GM13977 (cell line): ENCODE data around the gene ITGB3.

ENCODE experiments used
- DNase-seq: peaks from one replicate; pipeline ENCODE4 v3.0.0; 2012; ENCODE audit warnings: low spot score
- CTCF ChIP-seq: IDR thresholded peaks from 2 replicates; pipeline ENCODE4 v1.5.1; 2012; ENCODE audit warnings: mild to moderate bottlenecking, control low read depth; ENCODE audit not compliant: insufficient read depth; ENCODE audit errors: extremely low read depth, missing control alignments
- in situ Hi-C: fragments of 300-500 bp; cut with MboI; formaldehyde crosslinking; loops from one replicate; pipeline ENCODE4 v1.12.0; 2022; ENCODE audit warnings: low sequenced_read_pairs, low pct_unique_long_range_greater_than_20kb, mixed read lengths, inconsistent platforms; ENCODE audit not compliant: unreplicated experiment

The ITGB3 gene

GRCh38 chr17:47252766-47253512 lies 688 bp upstream of the ITGB3 start:
- no peak for TF ChIP-seq CTCF
- in situ Hi-C loops, result no loop called here
- DNase-seq, result no peak

GRCh38 chr17:47254403-47254943 lies 846 bp downstream of the ITGB3 start:
- in situ Hi-C loops, result no loop called here
- DNase-seq, result no peak
- TF ChIP-seq CTCF, result no peak

- no peak for TF ChIP-seq CTCF
- DNase-seq, result no peak
- in situ Hi-C loops, result no loop called here
These were observed 4.2 kb downstream of the ITGB3 start for GRCh38 chr17:47257651-47258339.

GRCh38 chr17:47262586-47262985 lies 9.0 kb downstream of the ITGB3 start:
- TF ChIP-seq CTCF, result no peak
- no peak for DNase-seq
- in situ Hi-C loops, result no loop called here

- no peak for DNase-seq
- in situ Hi-C loops, result no loop called here
- TF ChIP-seq CTCF, result no peak
These were observed 10.5 kb downstream of the ITGB3 start for GRCh38 chr17:47264166-47264565.

GRCh38 chr17:47265983-47266541 lies 12.4 kb downstream of the ITGB3 start:
- DNase-seq, result no peak
- TF ChIP-seq CTCF, result no peak
- in situ Hi-C loops, result no loop called here
